SK-N-SH treated with all-trans-retinoic acid at 6 μM for 48 hours (cell line): ENCODE measurements around the gene BRD3.

ENCODE experiments used
- ATAC-seq: fragments of 200-7000 bp; cut with Tn5 transposase; 3 replicates; pipeline ENCODE4 v1.9.1; 2020; ENCODE audit warnings: mild to moderate bottlenecking, moderate library complexity
- ARNTL ChIP-seq: fragments of 450-650 bp; formaldehyde crosslinking; IDR thresholded peaks from 2 replicates; pipeline ENCODE4 v1.5.0; 2020; ENCODE audit warnings: low read depth, mild to moderate bottlenecking, moderate library complexity, borderline replicate concordance
- BACH2 ChIP-seq: fragments of 250-450 bp; sonication (Bioruptor Pico); IDR thresholded peaks from 2 replicates; pipeline ENCODE4 v1.9.0; 2021; ENCODE audit warnings: mild to moderate bottlenecking, borderline replicate concordance
- CREB5 ChIP-seq: fragments of 250-450 bp; sonication (Bioruptor Pico); IDR thresholded peaks from 2 replicates; pipeline ENCODE4 v1.5.1; 2020; ENCODE audit warnings: low read depth, mild to moderate bottlenecking, moderate library complexity
- CSDC2 ChIP-seq: fragments of 250-450 bp; sonication (Bioruptor Pico); IDR thresholded peaks from 2 replicates; pipeline ENCODE4 v1.5.0; 2020; ENCODE audit warnings: mild to moderate bottlenecking, moderate library complexity
- CSRNP3 ChIP-seq: fragments of 250-450 bp; sonication (Bioruptor Pico); IDR thresholded peaks from 2 replicates; pipeline ENCODE4 v1.5.1; 2021; ENCODE audit warnings: mild to moderate bottlenecking, moderate library complexity
- ESRRG ChIP-seq: fragments of 250-450 bp; sonication (Bioruptor Pico); IDR thresholded peaks from 2 replicates; pipeline ENCODE4 v1.6.1; 2021; ENCODE audit warnings: mild to moderate bottlenecking
- GLIS3 ChIP-seq: fragments of 250-450 bp; sonication (Bioruptor Pico); IDR thresholded peaks from 2 replicates; pipeline ENCODE4 v1.5.0; 2020; ENCODE audit warnings: mild to moderate bottlenecking, moderate library complexity
- OSR1 ChIP-seq: fragments of 250-450 bp; sonication (Bioruptor Pico); IDR thresholded peaks from 2 replicates; pipeline ENCODE4 v1.8.0; 2022; ENCODE audit warnings: moderate library complexity, mild to moderate bottlenecking, inconsistent platforms
- PATZ1 ChIP-seq: fragments of 250-450 bp; sonication (Bioruptor Pico); IDR thresholded peaks from 2 replicates; pipeline ENCODE4 v1.8.0; 2020; ENCODE audit warnings: mild to moderate bottlenecking, moderate library complexity, borderline replicate concordance
- POU6F1 ChIP-seq: fragments of 250-450 bp; sonication (Bioruptor Pico); IDR thresholded peaks from 2 replicates; pipeline ENCODE4 v1.8.0; 2021; ENCODE audit warnings: low read depth, mild to moderate bottlenecking, moderate library complexity, borderline replicate concordance
- PPARA ChIP-seq: fragments of 250-450 bp; sonication (Bioruptor Pico); IDR thresholded peaks from 2 replicates; pipeline ENCODE4 v1.5.0; 2020; ENCODE audit warnings: mild to moderate bottlenecking, borderline replicate concordance
- RARB ChIP-seq: fragments of 250-450 bp; sonication (Bioruptor Pico); IDR thresholded peaks from 2 replicates; pipeline ENCODE4 v1.8.0; 2021; ENCODE audit warnings: mild to moderate bottlenecking, moderate library complexity
- SNAI2 ChIP-seq: fragments of 250-450 bp; sonication (Bioruptor Pico); IDR thresholded peaks from 2 replicates; pipeline ENCODE4 v1.5.0; 2020; ENCODE audit warnings: mild to moderate bottlenecking, moderate library complexity
- TCF4 ChIP-seq: fragments of 250-450 bp; sonication (Bioruptor Pico); IDR thresholded peaks from 2 replicates; pipeline ENCODE4 v1.8.0; 2021; ENCODE audit warnings: mild to moderate bottlenecking, moderate library complexity, borderline replicate concordance
- TSHZ2 ChIP-seq: fragments of 250-450 bp; sonication (Bioruptor Pico); IDR thresholded peaks from 2 replicates; pipeline ENCODE4 v1.5.0; 2020; ENCODE audit warnings: mild to moderate bottlenecking, moderate library complexity
- ZC3H10 ChIP-seq: fragments of 250-450 bp; sonication (Bioruptor Pico); IDR thresholded peaks from 2 replicates; pipeline ENCODE4 v1.5.1; 2021; ENCODE audit warnings: mild to moderate bottlenecking, moderate library complexity
- ZFP3 ChIP-seq: fragments of 250-450 bp; sonication (Bioruptor Pico); IDR thresholded peaks from 2 replicates; pipeline ENCODE4 v1.5.0; 2020; ENCODE audit warnings: mild to moderate bottlenecking, moderate library complexity
- ZFP30 ChIP-seq: fragments of 450-650 bp; formaldehyde crosslinking; IDR thresholded peaks from 2 replicates; pipeline ENCODE4 v1.5.0; 2022; ENCODE audit warnings: mild to moderate bottlenecking, moderate library complexity
- ZNF565 ChIP-seq: fragments of 450-650 bp; formaldehyde crosslinking; conservative IDR thresholded peaks from 2 replicates; pipeline ENCODE4 v1.5.0; 2020; ENCODE audit warnings: low read depth, mild to moderate bottlenecking, moderate library complexity
- ZNF70 ChIP-seq: fragments of 450-650 bp; formaldehyde crosslinking; IDR thresholded peaks from 2 replicates; pipeline ENCODE4 v1.5.0; 2020; ENCODE audit warnings: mild to moderate bottlenecking, moderate library complexity
- ZNF8 ChIP-seq: fragments of 450-650 bp; formaldehyde crosslinking; IDR thresholded peaks from 2 replicates; pipeline ENCODE4 v1.5.0; 2020; ENCODE audit warnings: mild to moderate bottlenecking, moderate library complexity

The BRD3 gene

GRCh38 chr9:134049772-134050588 is 17.8 kb downstream of the BRD3 start:
- ATAC-seq, result no peak
- TF ChIP-seq ZFP30 (CRISPR knock-in tag), result no peak
- no peak for TF ChIP-seq SNAI2 (CRISPR knock-in tag)
- no peak for TF ChIP-seq CREB5 (CRISPR knock-in tag)
- no peak for TF ChIP-seq TCF4
- TF ChIP-seq ZNF565 (CRISPR knock-in tag), result no peak
- TF ChIP-seq ESRRG (CRISPR knock-in tag), result no peak
- TF ChIP-seq ZNF70 (CRISPR knock-in tag), result no peak
- TF ChIP-seq ZC3H10 (CRISPR knock-in tag), result no peak
- TF ChIP-seq ZNF8 (CRISPR knock-in tag), result no peak
- no peak for TF ChIP-seq TSHZ2 (CRISPR knock-in tag)
- no peak for TF ChIP-seq OSR1
- TF ChIP-seq PPARA (CRISPR knock-in tag), result no peak
- no peak for TF ChIP-seq BACH2 (CRISPR knock-in tag)
- TF ChIP-seq GLIS3 (CRISPR knock-in tag), result no peak
- no peak for TF ChIP-seq ZFP3 (CRISPR knock-in tag)
- TF ChIP-seq RARB (CRISPR knock-in tag), result no peak

GRCh38 chr9:134049236-134049635 is 18.6 kb downstream of the BRD3 start:
- TF ChIP-seq RARB (CRISPR knock-in tag) (no peak), ZC3H10 (CRISPR knock-in tag) (no peak), SNAI2 (CRISPR knock-in tag) (no peak), CREB5 (CRISPR knock-in tag) (no peak), CSRNP3 (CRISPR knock-in tag) (no peak), GLIS3 (CRISPR knock-in tag) (no peak), POU6F1 (CRISPR knock-in tag) (no peak), ESRRG (CRISPR knock-in tag) (no peak), TCF4 (no peak), ZNF8 (CRISPR knock-in tag) (no peak), ZNF565 (CRISPR knock-in tag) (no peak), ZFP3 (CRISPR knock-in tag) (no peak)
- ATAC-seq, result no peak; the same call in 2 of the 3 replicates

- no peak for TF ChIP-seq CSRNP3 (CRISPR knock-in tag)
- no peak for TF ChIP-seq PATZ1
- no peak for TF ChIP-seq CSDC2 (CRISPR knock-in tag)
- TF ChIP-seq BACH2 (CRISPR knock-in tag), result no peak
- no peak for TF ChIP-seq PPARA (CRISPR knock-in tag)
- no peak for TF ChIP-seq ARNTL (CRISPR knock-in tag)
- no peak for TF ChIP-seq OSR1
- TF ChIP-seq TCF4, result no peak
- no peak for TF ChIP-seq CREB5 (CRISPR knock-in tag)
- no peak for TF ChIP-seq ZC3H10 (CRISPR knock-in tag)
- no peak for TF ChIP-seq ZFP3 (CRISPR knock-in tag)
- TF ChIP-seq ZFP30 (CRISPR knock-in tag), result no peak
- TF ChIP-seq GLIS3 (CRISPR knock-in tag), result no peak
- TF ChIP-seq RARB (CRISPR knock-in tag), result no peak
- no peak for TF ChIP-seq SNAI2 (CRISPR knock-in tag)
- no peak for TF ChIP-seq ZNF70 (CRISPR knock-in tag)
- ATAC-seq, result no peak
Measured at GRCh38 chr9:134048582-134048968, 19.3 kb downstream of the BRD3 start.
